ENCODE results near the gene SCARB1. TPM values are rescaled to one million over a fixed set of nuclear protein-coding genes. Genes with fewer than 3 reads are reported as not detected.

The SCARB1 gene
- total and polyA plus RNA-seq, 2 of the 13 experiments (the other 11 are each of a cell fraction or from before 2014, with no cell fraction given): 63.4 to 160 TPM

- TF ChIP-seq ZXDC (CRISPR knock-in tag; IDR thresholded peaks at IDR 0.05) (0 out of 2 replicates have a peak, but pooled peaks have one; percentile 39), SOX13 (IDR thresholded peaks at IDR 0.05) (no peak), SOX13 (CRISPR knock-in tag; conservative IDR thresholded peaks at IDR 0.05 in 1 of 2, IDR thresholded peaks at IDR 0.05 in 1 of 2) (0 out of 4 replicates have a peak, but pooled peaks of 1 of the 2 experiments have one; percentile 13), GLI4 (CRISPR knock-in tag; IDR thresholded peaks at IDR 0.05; ENCODE audit: borderline replicate concordance) (no peak)
These were observed 16.3 kb downstream of the SCARB1 start (continued) for GRCh38 chr12:124847113-124848074.

GRCh38 chr12:124844411-124845397 is 19.0 kb downstream of the SCARB1 start:
- CTCF ChIA-PET (ENCODE audit: low intra/inter-chr PET ratio, low total read pairs): no interaction called here
- TF ChIP-seq ZNF644 (CRISPR knock-in tag; IDR thresholded peaks at IDR 0.05; ENCODE audit: low read depth): no peak
- no peak for TF ChIP-seq SOX6 (IDR thresholded peaks at IDR 0.05)
- peak; percentile 38; the same call in 1 of the 2 replicates for TF ChIP-seq SOX6 (CRISPR knock-in tag; IDR thresholded peaks at IDR 0.05)
- TF ChIP-seq NR2F6 (IDR thresholded peaks at IDR 0.05): no peak
- 0 out of 2 replicates have a peak, but pooled peaks have one; percentile 9 for TF ChIP-seq NR2F6 (CRISPR knock-in tag; IDR thresholded peaks at IDR 0.05)
- peak; percentile 13; the same call in 1 of the 2 replicates for TF ChIP-seq RXRA (CRISPR knock-in tag; IDR thresholded peaks at IDR 0.05)
- TF ChIP-seq ZSCAN25 (CRISPR knock-in tag; IDR thresholded peaks at IDR 0.05): peak; percentile 70; the same call in 1 of the 2 replicates
- no peak for TF ChIP-seq ZNF136 (CRISPR knock-in tag; IDR thresholded peaks at IDR 0.05; ENCODE audit: low read depth)
- TF ChIP-seq ZNF253 (CRISPR knock-in tag; IDR thresholded peaks at IDR 0.05; ENCODE audit: borderline replicate concordance): no peak
- 0 out of 2 replicates have a peak, but pooled peaks have one; percentile 26 for TF ChIP-seq ARID5B (CRISPR knock-in tag; IDR thresholded peaks at IDR 0.05)

More at GRCh38 chr12:124844411-124845397, 19.0 kb downstream of the SCARB1 start:
- BruUV-seq (replicated peaks): no TSS peak
- intact Hi-C loops (cut with micrococcal nuclease; ENCODE audit: unreplicated experiment) (no loop called here), in situ Hi-C loops (cut with HindIII; ENCODE audit: extremely low pct_ligation_motif_present, low pct_unique_long_range_greater_than_20kb) (no loop called here)
- WGBS (ENCODE audit: low lambda C conversion rate): 90% methylated on average over 37 of the region's 37 CpGs
- H2AFZ ChIP-seq (ENCODE audit: low read length): no peak overlapping the region
- no peak overlapping the region for H3K27ac ChIP-seq (ENCODE audit: extremely low read length, insufficient read depth, low read length)
- no peak overlapping the region for H3K9ac ChIP-seq (ENCODE audit: insufficient read depth, low read depth, low read length)
- no peak overlapping the region for H3K4me2 ChIP-seq (ENCODE audit: low read depth, low read length)
- peaks cover 91% of the 10 kb centered on the region for H3K4me1 ChIP-seq (ENCODE audit: insufficient read depth, low read length)
- POLR2A ChIA-PET: no interaction called here
- no peak for ATAC-seq
- H3K9me3 ChIP-seq (ENCODE audit: low read length): no peaks in the 10 kb centered on the region
- H3K36me3 ChIP-seq (replicated peaks in 1 of 2; ENCODE audit: control insufficient read depth in 1 of 2, insufficient read depth in 2 of 2, low read length in 2 of 2): peaks cover 4 to 48% of the 10 kb centered on the region in 2 experiments; a peak in 4 of 5 replicates
- peaks cover 77% of the 10 kb centered on the region for H3K79me2 ChIP-seq (ENCODE audit: insufficient read depth, low read length)
- no peaks in the 10 kb centered on the region for H4K20me1 ChIP-seq (ENCODE audit: insufficient read depth, low read length)
- H3K4me3 ChIP-seq (replicated peaks in 1 of 3; ENCODE audit: insufficient read depth in 1 of 3, low read depth in 2 of 3, low read length in 3 of 3): no peak overlapping the region
- H3K27me3 ChIP-seq (ENCODE audit: control insufficient read depth in 1 of 2, insufficient read depth in 2 of 2, low read length in 2 of 2): no peaks in the 10 kb centered on the region
- no peak for FAIRE-seq
- DNase-seq (ENCODE audit: low spot score): no peak
